WTC11 (cell line): Measurements from ENCODE around the gene PHKG2. TPM values are rescaled to one million over a fixed set of nuclear protein-coding genes. Genes with fewer than 3 reads are reported as not detected.

Experiments used
- ATAC-seq: fragments of 200-7000 bp; cut with Tn5 transposase; 2 replicates; pipeline ENCODE4 v1.10.0; 2021; ENCODE audit warnings: mild to moderate bottlenecking, moderate library complexity
- CTCF ChIA-PET: fragments of 300-600 bp; sonication (Branson Sonifier 250); formaldehyde crosslinking; loops from one replicate; lab custom pipeline; 2021; ENCODE audit warnings: antibody characterized with exemption; lab: Charles Lee
- POLR2A ChIA-PET: fragments of 350-600 bp; sonication (Branson Sonifier 250); formaldehyde crosslinking; loops from one replicate; lab custom pipeline; 2021; ENCODE audit warnings: antibody characterized with exemption; lab: Charles Lee
- DNase-seq: peaks from one replicate; pipeline ENCODE4 v3.0.0; 2021; ENCODE audit warnings: low spot score
- H3K27ac Mint-ChIP-seq: 2 replicates; pipeline ENCODE4 v1.8.0; 2021; ENCODE audit warnings: mixed read lengths
- H3K27me3 Mint-ChIP-seq: 2 replicates; pipeline ENCODE4 v1.8.0; 2021; ENCODE audit warnings: low read depth, mild to moderate bottlenecking, moderate library complexity, mixed read lengths
- H3K36me3 Mint-ChIP-seq: 2 replicates; pipeline ENCODE4 v1.8.0; 2021; ENCODE audit warnings: mixed read lengths
- H3K4me1 Mint-ChIP-seq: 2 replicates; pipeline ENCODE4 v1.8.0; 2022; ENCODE audit warnings: mixed read lengths
- H3K4me3 Mint-ChIP-seq: 2 replicates; pipeline ENCODE4 v1.8.0; 2021; ENCODE audit warnings: mild to moderate bottlenecking, moderate library complexity, mixed read lengths
- H3K9me3 Mint-ChIP-seq: 2 replicates; pipeline ENCODE4 v1.8.0; 2021; ENCODE audit warnings: mixed read lengths
- AR ChIP-seq: fragments of 250-450 bp; sonication (Bioruptor Pico); IDR thresholded peaks from 2 replicates; pipeline ENCODE4 v1.9.0; 2021; ENCODE audit warnings: mild to moderate bottlenecking
- ATF2 ChIP-seq: sonication (generic); formaldehyde crosslinking; IDR thresholded peaks from 2 replicates; pipeline ENCODE4 v1.8.1; 2022; ENCODE audit warnings: low read depth, missing genetic modification reagents, borderline replicate concordance
- CBFB ChIP-seq: sonication (generic); formaldehyde crosslinking; IDR thresholded peaks from 2 replicates; pipeline ENCODE4 v1.8.1; 2022; ENCODE audit warnings: mild to moderate bottlenecking, low read depth, missing genetic modification reagents
- CREM ChIP-seq: sonication (generic); formaldehyde crosslinking; IDR thresholded peaks from 2 replicates; pipeline ENCODE4 v1.8.1; 2022; ENCODE audit warnings: mild to moderate bottlenecking, missing genetic modification reagents, moderate library complexity
- ESRRA ChIP-seq: sonication (generic); formaldehyde crosslinking; IDR thresholded peaks from 2 replicates; pipeline ENCODE4 v1.8.1; 2022; ENCODE audit warnings: mild to moderate bottlenecking, missing genetic modification reagents, borderline replicate concordance
- HMGA2 ChIP-seq: fragments of 250-450 bp; sonication (Bioruptor Pico); IDR thresholded peaks from 2 replicates; pipeline ENCODE4 v1.4.0; 2021; ENCODE audit warnings: mild to moderate bottlenecking, moderate library complexity
- JUN ChIP-seq: sonication (generic); formaldehyde crosslinking; IDR thresholded peaks from 2 replicates; pipeline ENCODE4 v1.8.0; 2023; ENCODE audit warnings: mild to moderate bottlenecking, missing genetic modification reagents
- NR2C2 ChIP-seq: sonication (generic); formaldehyde crosslinking; IDR thresholded peaks from 2 replicates; pipeline ENCODE4 v1.8.0; 2022; ENCODE audit warnings: mild to moderate bottlenecking, missing genetic modification reagents
- SMAD3 ChIP-seq: sonication (generic); formaldehyde crosslinking; IDR thresholded peaks from 2 replicates; pipeline ENCODE4 v1.8.0; 2022; ENCODE audit warnings: missing genetic modification reagents, mild to moderate bottlenecking, borderline replicate concordance
- SMAD4 ChIP-seq: sonication (generic); formaldehyde crosslinking; IDR thresholded peaks from 2 replicates; pipeline ENCODE4 v1.8.0; 2022; ENCODE audit warnings: mild to moderate bottlenecking, missing genetic modification reagents
- USF1 ChIP-seq: sonication (generic); formaldehyde crosslinking; IDR thresholded peaks from 2 replicates; pipeline ENCODE4 v1.8.0; 2022; ENCODE audit warnings: mild to moderate bottlenecking, missing genetic modification reagents
- ZBTB43 ChIP-seq: sonication (generic); formaldehyde crosslinking; IDR thresholded peaks from 2 replicates; pipeline ENCODE4 v1.8.1; 2023; ENCODE audit warnings: mild to moderate bottlenecking, missing genetic modification reagents
- ZNF219 ChIP-seq: sonication (generic); formaldehyde crosslinking; IDR thresholded peaks from 2 replicates; pipeline ENCODE4 v1.8.0; 2023; ENCODE audit warnings: missing genetic modification reagents, mild to moderate bottlenecking, borderline replicate concordance
- ZNF281 ChIP-seq: sonication (generic); formaldehyde crosslinking; IDR thresholded peaks from 2 replicates; pipeline ENCODE4 v1.8.0; 2023; ENCODE audit warnings: mild to moderate bottlenecking, missing genetic modification reagents
- ZNF396 ChIP-seq: fragments of 250-450 bp; sonication (Bioruptor Pico); IDR thresholded peaks from 2 replicates; pipeline ENCODE4 v1.8.0; 2021; ENCODE audit warnings: mild to moderate bottlenecking, moderate library complexity, borderline replicate concordance
- total RNA-seq: library from RNA; stranded (reverse); gene quantifications from 3 replicates; pipeline ENCODE4 v1.2.3, GENCODE V29; 2021
- TF ChIP-seq, protein P1 (sequence below): fragments of 200-600 bp; IDR thresholded peaks from 2 replicates; pipeline ENCODE4 v1.8.0; 2022; ENCODE audit warnings: antibody characterized with exemption
- TF ChIP-seq, protein P2 (sequence below): sonication (generic); formaldehyde crosslinking; IDR thresholded peaks from 2 replicates; pipeline ENCODE4 v1.8.0; 2022; ENCODE audit warnings: mild to moderate bottlenecking, missing genetic modification reagents

Gene PHKG2
- total RNA-seq, 1 experiment from 2014 or later, result 50.5 TPM

GRCh38 chr16:30750201-30750600 lies 2.0 kb downstream of the PHKG2 start (continued):
- TF ChIP-seq ATF2, result no peak
- TF ChIP-seq HMGA2, result no peak
- no peak for TF ChIP-seq CBFB
- no peak for TF ChIP-seq SMAD3 (CRISPR knock-in tag)
- no peak for TF ChIP-seq ZNF219 (CRISPR knock-in tag)
- TF ChIP-seq, all 79 proteins: peak for 0

DNA sequence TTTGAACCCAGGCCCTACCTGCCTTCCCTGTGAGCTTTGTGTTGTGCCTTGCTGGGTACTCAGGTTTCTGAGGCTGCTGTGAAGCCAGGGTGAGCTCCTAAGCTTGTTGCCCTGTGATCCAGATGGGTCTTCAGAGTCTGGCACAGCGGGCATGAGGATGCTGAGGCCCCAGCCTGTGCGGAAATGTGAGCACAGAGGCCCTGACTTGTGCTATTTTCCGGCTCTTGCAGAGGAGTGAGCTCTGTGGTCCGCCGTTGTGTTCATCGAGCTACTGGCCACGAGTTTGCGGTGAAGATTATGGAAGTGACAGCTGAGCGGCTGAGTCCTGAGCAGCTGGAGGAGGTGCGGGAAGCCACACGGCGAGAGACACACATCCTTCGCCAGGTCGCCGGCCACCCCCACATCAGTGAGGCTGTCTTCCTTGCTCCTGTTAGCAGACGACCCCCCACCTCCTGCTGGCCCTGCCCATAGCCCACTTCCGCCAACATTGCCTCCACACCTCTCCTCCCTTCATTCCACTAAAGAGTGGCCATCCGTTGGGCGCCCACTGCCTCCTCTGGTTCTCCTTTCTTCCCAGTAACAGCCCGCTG lies 2.7 kb downstream of the PHKG2 start:
- no peak for ATAC-seq
- ChIA-PET POLR2A (no interaction called here), CTCF (no interaction called here)
- DNase-seq, result no peak
- peaks cover 7% of the 10 kb centered on the region for H3K4me1 Mint-ChIP-seq
- H3K36me3 Mint-ChIP-seq, result peaks cover 20% of the 10 kb centered on the region
- H3K27ac Mint-ChIP-seq, result 0 out of 2 replicates have a peak overlapping the region, but pooled peaks have one; percentile 15
- no peak overlapping the region for H3K4me3 Mint-ChIP-seq
- no peaks in the 10 kb centered on the region for H3K27me3 Mint-ChIP-seq
- no peaks in the 10 kb centered on the region for H3K9me3 Mint-ChIP-seq
- no peak for TF ChIP-seq NR2C2 (CRISPR knock-in tag)
- no peak for TF ChIP-seq ESRRA (CRISPR knock-in tag)
- no peak for TF ChIP-seq ZBTB43 (CRISPR knock-in tag)
- no peak for TF ChIP-seq SMAD4 (CRISPR knock-in tag)
- TF ChIP-seq USF1, result no peak
- TF ChIP-seq CREM, result no peak
- TF ChIP-seq, protein P1, sequence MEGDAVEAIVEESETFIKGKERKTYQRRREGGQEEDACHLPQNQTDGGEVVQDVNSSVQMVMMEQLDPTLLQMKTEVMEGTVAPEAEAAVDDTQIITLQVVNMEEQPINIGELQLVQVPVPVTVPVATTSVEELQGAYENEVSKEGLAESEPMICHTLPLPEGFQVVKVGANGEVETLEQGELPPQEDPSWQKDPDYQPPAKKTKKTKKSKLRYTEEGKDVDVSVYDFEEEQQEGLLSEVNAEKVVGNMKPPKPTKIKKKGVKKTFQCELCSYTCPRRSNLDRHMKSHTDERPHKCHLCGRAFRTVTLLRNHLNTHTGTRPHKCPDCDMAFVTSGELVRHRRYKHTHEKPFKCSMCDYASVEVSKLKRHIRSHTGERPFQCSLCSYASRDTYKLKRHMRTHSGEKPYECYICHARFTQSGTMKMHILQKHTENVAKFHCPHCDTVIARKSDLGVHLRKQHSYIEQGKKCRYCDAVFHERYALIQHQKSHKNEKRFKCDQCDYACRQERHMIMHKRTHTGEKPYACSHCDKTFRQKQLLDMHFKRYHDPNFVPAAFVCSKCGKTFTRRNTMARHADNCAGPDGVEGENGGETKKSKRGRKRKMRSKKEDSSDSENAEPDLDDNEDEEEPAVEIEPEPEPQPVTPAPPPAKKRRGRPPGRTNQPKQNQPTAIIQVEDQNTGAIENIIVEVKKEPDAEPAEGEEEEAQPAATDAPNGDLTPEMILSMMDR, result no peak

- H3K27ac Mint-ChIP-seq, result no peak overlapping the region
- no peaks in the 10 kb centered on the region for H3K27me3 Mint-ChIP-seq
- CTCF ChIA-PET, result no interaction called here
- no peaks in the 10 kb centered on the region for H3K9me3 Mint-ChIP-seq
- ATAC-seq (no peak), DNase-seq (no peak)
- POLR2A ChIA-PET, result no interaction called here
- H3K4me1 Mint-ChIP-seq, result peaks cover 7% of the 10 kb centered on the region
- H3K36me3 Mint-ChIP-seq, result peaks cover 23% of the 10 kb centered on the region
- no peak overlapping the region for H3K4me3 Mint-ChIP-seq
- TF ChIP-seq AR (CRISPR knock-in tag) (no peak), HMGA2 (no peak), JUN (no peak), ZNF396 (CRISPR knock-in tag) (no peak), ZNF281 (CRISPR knock-in tag) (no peak)
- TF ChIP-seq, protein P2, sequence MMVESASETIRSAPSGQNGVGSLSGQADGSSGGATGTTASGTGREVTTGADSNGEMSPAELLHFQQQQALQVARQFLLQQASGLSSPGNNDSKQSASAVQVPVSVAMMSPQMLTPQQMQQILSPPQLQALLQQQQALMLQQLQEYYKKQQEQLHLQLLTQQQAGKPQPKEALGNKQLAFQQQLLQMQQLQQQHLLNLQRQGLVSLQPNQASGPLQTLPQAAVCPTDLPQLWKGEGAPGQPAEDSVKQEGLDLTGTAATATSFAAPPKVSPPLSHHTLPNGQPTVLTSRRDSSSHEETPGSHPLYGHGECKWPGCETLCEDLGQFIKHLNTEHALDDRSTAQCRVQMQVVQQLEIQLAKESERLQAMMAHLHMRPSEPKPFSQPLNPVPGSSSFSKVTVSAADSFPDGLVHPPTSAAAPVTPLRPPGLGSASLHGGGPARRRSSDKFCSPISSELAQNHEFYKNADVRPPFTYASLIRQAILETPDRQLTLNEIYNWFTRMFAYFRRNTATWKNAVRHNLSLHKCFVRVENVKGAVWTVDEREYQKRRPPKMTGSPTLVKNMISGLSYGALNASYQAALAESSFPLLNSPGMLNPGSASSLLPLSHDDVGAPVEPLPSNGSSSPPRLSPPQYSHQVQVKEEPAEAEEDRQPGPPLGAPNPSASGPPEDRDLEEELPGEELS (CRISPR knock-in tag), result no peak
- TF ChIP-seq, protein P1, result no peak
These were observed 5.4 kb downstream of the PHKG2 start for GRCh38 chr16:30753596-30753995.
